GM19025 (cell line): ENCODE results near the gene GLTP.
"Not testable (repeated sequence)": the region's sequence is repeated elsewhere in the genome, so short reads cannot be mapped to it uniquely, and the experiment has no call there.

Experiments used
- ATAC-seq: cut with Tn5 transposase; IDR thresholded peaks from one replicate; pipeline ENCODE4 v1.9.1; 2021; ENCODE audit warnings: mild to moderate bottlenecking, low read depth, moderate library complexity; ENCODE audit not compliant: unreplicated experiment

Gene GLTP

GRCh38 chr12:109880043-109880931 lies at the start of gene GLTP:
Gene GLTP (minus strand): TSS chr12:109880541. CDS start chr12:109880374, 167 bp downstream.
- ATAC-seq: peak; percentile 94

- not testable (repeated sequence) for ATAC-seq
These were observed 49.0 kb upstream of the GLTP start for GRCh38 chr12:109929326-109929725.

- no peak for ATAC-seq
These were observed 47.8 kb upstream of the GLTP start for GRCh38 chr12:109928058-109928656.

GRCh38 chr12:109927622-109928021 lies 47.3 kb upstream of the GLTP start:
- ATAC-seq: no peak

- ATAC-seq: no peak
These were observed 46.3 kb upstream of the GLTP start for GRCh38 chr12:109926488-109927210.

GRCh38 chr12:109926016-109926415 lies 45.7 kb upstream of the GLTP start:
- no peak for ATAC-seq

GRCh38 chr12:109925185-109925840 lies 45.0 kb upstream of the GLTP start:
- no peak for ATAC-seq

GRCh38 chr12:109923481-109924245 lies 43.3 kb upstream of the GLTP start:
- ATAC-seq: no peak

GRCh38 chr12:109923038-109923437 lies 42.7 kb upstream of the GLTP start:
- ATAC-seq: no peak

- no peak for ATAC-seq
These were observed 41.6 kb upstream of the GLTP start for GRCh38 chr12:109921982-109922381.

GRCh38 chr12:109920261-109920780 lies 40.0 kb upstream of the GLTP start:
- ATAC-seq: no peak

- ATAC-seq: no peak
These were observed 39.1 kb upstream of the GLTP start for GRCh38 chr12:109919456-109919855.

- no peak for ATAC-seq
These were observed 35.7 kb upstream of the GLTP start for GRCh38 chr12:109916045-109916444.

- no peak for ATAC-seq
These were observed 35.1 kb upstream of the GLTP start for GRCh38 chr12:109915171-109916040.

GRCh38 chr12:109914461-109914860 lies 34.1 kb upstream of the GLTP start:
- ATAC-seq: no peak

- ATAC-seq: no peak
These were observed 32.5 kb upstream of the GLTP start for GRCh38 chr12:109912855-109913321.

- ATAC-seq: no peak
These were observed 30.6 kb upstream of the GLTP start for GRCh38 chr12:109910969-109911348.

GRCh38 chr12:109910254-109910968 lies 30.1 kb upstream of the GLTP start:
- no peak for ATAC-seq
